GM12891 (cell line): ENCODE results near the gene CDHR3.

Experiments used
- PAX5 ChIP-seq: IDR thresholded peaks from 2 replicates; pipeline ENCODE4 v1.6.1; 2011; ENCODE audit warnings: low read length, moderate library complexity, mild to moderate bottlenecking; ENCODE audit not compliant: insufficient read depth, severe bottlenecking
- POLR2A ChIP-seq: IDR thresholded peaks from 2 replicates; pipeline ENCODE4 v1.6.1; 2011; ENCODE audit warnings: low read depth, low read length, control low read depth
- POLR2AphosphoS5 ChIP-seq: IDR thresholded peaks from 2 replicates; pipeline ENCODE4 v1.6.1; 2011; ENCODE audit warnings: low read depth, low read length, control low read depth
- SPI1 ChIP-seq: IDR thresholded peaks from 2 replicates; pipeline ENCODE4 v1.6.1; 2011; ENCODE audit warnings: low read depth, low read length, control low read depth

DNA sequence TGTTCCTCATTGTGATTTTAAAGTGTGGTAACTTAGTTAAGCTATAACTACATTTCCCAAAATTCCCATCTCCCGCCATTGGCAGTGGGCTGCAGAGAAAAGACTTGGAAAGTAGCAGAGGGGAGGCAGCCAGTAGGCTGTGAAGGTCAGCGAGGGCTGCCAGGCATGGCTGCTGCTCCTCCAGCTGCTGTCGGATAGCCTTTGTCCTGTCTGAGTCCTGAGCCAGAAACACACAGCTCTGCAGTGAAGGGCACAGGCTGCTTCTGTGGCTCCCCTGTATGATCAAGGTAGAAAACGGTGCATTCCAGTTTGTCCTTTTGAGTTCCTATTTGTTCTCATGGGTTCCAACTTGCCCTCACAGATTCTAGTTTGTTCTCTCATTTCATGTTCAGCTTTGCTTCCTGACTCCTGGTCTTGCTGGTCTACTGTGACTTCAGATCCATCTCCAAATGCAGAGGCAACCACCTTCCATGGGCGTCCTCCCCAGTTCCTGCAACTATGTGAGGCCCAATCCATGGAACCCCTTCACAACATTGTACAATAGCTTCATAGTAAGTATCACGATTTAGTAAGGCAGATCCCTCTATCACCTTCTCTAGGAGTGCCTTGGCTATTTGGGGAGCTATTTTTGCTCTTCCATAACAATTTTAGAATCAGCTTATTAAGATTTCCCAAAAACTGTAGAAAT is 117.4 kb downstream of the CDHR3 start:
- TF ChIP-seq POLR2AphosphoS5 (no peak), POLR2A (no peak), SPI1 (no peak), PAX5 (no peak)
